ENCODE data around the gene CAP1. TPM values are rescaled to one million over a fixed set of nuclear protein-coding genes. Genes with fewer than 3 reads are reported as not detected.

CAP1 gene
- total and polyA plus RNA-seq, 2 donors (not counting 3 experiments of a cell fraction or from before 2014, with no cell fraction given), result 191 to 427 TPM

Other genes starting within 250 kb of the CAP1 start
- 13.4 and 19.9 TPM in 2 replicates for gene TRIT1, start 157.2 kb upstream of the CAP1 start, total RNA-seq
- gene TRIT1, start 157.2 kb upstream of the CAP1 start, polyA plus RNA-seq, result 6.3 and 8.6 TPM in 2 replicates
- gene MYCL, start 138.8 kb upstream of the CAP1 start, total RNA-seq, result 1.4 and 2.1 TPM in 2 replicates
- 1.3 and 1.5 TPM in 2 replicates for gene MYCL, start 138.8 kb upstream of the CAP1 start, polyA plus RNA-seq
- 4.3 and 5.5 TPM in 2 replicates for gene MFSD2A, start 85.6 kb upstream of the CAP1 start, total RNA-seq
- gene MFSD2A, start 85.6 kb upstream of the CAP1 start, polyA plus RNA-seq, result 2.7 and 2.8 TPM in 2 replicates
- 121 and 131 TPM in 2 replicates for gene PPT1, start 56.5 kb downstream of the CAP1 start, total RNA-seq
- 53.3 and 58.0 TPM in 2 replicates for gene PPT1, start 56.5 kb downstream of the CAP1 start, polyA plus RNA-seq
- gene RLF, start 120.7 kb downstream of the CAP1 start, total RNA-seq, result 9.0 and 9.4 TPM in 2 replicates
- gene RLF, start 120.7 kb downstream of the CAP1 start, polyA plus RNA-seq, result 1.6 and 2.7 TPM in 2 replicates
- gene TMCO2, start 207.2 kb downstream of the CAP1 start, total RNA-seq, result not detected in 2 replicates
- gene TMCO2, start 207.2 kb downstream of the CAP1 start, polyA plus RNA-seq, result not detected in 2 replicates
- gene ZMPSTE24, start 217.5 kb downstream of the CAP1 start, total RNA-seq, result 42.5 and 44.7 TPM in 2 replicates
- 11.7 and 16.9 TPM in 2 replicates for gene ZMPSTE24, start 217.5 kb downstream of the CAP1 start, polyA plus RNA-seq